Suprapubic skin (tissue), 4 donors: ENCODE data around the gene ARAF.

Experiments used
- POLR2A ChIP-seq, 2 donors: fragments of 450-650 bp; IDR thresholded peaks; one replicate each; pipeline ENCODE4 v1.6.1; 2017; ENCODE audit warnings: antibody characterized with exemption in 2 of 2, mild to moderate bottlenecking in 2 of 2, moderate library complexity in 2 of 2
- POLR2AphosphoS5 ChIP-seq, 3 donors: sonication (generic); formaldehyde crosslinking; IDR thresholded peaks; one replicate each; pipeline ENCODE4 v1.6.1; 2017; ENCODE audit warnings: antibody characterized with exemption in 3 of 3
- TF ChIP-seq, protein P1 (sequence below), 2 donors: fragments of 200-600 bp in 1 of 2; fragments of 450-650 bp in 1 of 2; sonication (generic) in 1 of 2; IDR thresholded peaks; one replicate each; pipeline ENCODE4 v1.5.1; 2016 to 2019; ENCODE audit warnings: antibody characterized with exemption in 2 of 2, mild to moderate bottlenecking in 1 of 2, moderate library complexity in 1 of 2

DNA sequence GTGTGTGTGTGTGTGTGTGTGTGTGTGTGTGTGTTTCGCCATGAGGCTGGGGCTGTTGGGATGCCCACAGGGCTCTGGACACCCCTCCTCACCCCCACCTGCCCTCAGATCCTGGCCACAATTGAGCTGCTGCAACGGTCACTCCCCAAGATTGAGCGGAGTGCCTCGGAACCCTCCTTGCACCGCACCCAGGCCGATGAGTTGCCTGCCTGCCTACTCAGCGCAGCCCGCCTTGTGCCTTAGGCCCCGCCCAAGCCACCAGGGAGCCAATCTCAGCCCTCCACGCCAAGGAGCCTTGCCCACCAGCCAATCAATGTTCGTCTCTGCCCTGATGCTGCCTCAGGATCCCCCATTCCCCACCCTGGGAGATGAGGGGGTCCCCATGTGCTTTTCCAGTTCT, 10.2 kb downstream of the ARAF start:
- TF ChIP-seq, protein P1, sequence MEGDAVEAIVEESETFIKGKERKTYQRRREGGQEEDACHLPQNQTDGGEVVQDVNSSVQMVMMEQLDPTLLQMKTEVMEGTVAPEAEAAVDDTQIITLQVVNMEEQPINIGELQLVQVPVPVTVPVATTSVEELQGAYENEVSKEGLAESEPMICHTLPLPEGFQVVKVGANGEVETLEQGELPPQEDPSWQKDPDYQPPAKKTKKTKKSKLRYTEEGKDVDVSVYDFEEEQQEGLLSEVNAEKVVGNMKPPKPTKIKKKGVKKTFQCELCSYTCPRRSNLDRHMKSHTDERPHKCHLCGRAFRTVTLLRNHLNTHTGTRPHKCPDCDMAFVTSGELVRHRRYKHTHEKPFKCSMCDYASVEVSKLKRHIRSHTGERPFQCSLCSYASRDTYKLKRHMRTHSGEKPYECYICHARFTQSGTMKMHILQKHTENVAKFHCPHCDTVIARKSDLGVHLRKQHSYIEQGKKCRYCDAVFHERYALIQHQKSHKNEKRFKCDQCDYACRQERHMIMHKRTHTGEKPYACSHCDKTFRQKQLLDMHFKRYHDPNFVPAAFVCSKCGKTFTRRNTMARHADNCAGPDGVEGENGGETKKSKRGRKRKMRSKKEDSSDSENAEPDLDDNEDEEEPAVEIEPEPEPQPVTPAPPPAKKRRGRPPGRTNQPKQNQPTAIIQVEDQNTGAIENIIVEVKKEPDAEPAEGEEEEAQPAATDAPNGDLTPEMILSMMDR (IDR thresholded peaks at IDR 0.05), result no peak
- TF ChIP-seq POLR2A (IDR thresholded peaks at IDR 0.05) (no peak), POLR2AphosphoS5 (IDR thresholded peaks at IDR 0.05) (no peak)
